Measurements from ENCODE around the gene BRCA2.
"Not testable (repeated sequence)": the region's sequence is repeated elsewhere in the genome, so short reads cannot be mapped to it uniquely, and the experiment has no call there.

BRCA2 gene

DNA sequence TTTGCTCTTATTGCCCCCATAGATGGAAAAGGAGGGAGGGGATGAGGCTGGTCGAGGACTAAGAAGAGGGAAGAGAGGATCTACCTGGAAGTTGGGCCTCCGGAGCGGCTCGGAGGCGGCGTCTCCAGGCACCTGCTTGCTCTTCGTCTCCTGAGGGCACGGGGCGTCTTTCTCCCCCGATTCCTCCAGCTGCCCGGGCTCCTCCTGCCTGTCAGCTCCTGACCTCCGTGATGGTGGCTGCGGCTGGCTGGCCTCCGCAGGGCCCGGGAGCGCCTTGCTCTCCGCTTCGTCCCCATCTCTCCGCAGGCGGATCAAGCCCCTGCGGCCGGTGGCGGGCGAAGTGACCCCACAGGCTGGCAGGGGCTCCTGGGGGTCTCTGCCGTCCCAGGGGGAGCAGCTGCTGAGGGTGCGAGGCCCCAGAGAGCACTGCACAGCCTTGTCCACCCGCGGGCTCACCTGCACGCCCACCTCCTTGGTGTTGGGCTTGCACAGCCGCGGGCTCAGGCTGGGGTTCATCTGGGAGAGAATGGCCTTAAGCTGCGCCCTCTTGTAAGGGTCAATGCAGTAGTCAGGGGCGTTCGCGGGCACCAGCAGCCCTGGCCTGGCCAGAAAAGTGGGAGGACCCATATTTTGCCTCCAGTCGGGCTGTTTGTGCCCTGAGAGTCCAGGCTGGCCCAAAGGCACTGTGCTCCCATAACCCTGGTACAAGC is 4.0 kb upstream of the BRCA2 start:
- DNase-seq (ENCODE audit: low spot score) = no peak

DNA sequence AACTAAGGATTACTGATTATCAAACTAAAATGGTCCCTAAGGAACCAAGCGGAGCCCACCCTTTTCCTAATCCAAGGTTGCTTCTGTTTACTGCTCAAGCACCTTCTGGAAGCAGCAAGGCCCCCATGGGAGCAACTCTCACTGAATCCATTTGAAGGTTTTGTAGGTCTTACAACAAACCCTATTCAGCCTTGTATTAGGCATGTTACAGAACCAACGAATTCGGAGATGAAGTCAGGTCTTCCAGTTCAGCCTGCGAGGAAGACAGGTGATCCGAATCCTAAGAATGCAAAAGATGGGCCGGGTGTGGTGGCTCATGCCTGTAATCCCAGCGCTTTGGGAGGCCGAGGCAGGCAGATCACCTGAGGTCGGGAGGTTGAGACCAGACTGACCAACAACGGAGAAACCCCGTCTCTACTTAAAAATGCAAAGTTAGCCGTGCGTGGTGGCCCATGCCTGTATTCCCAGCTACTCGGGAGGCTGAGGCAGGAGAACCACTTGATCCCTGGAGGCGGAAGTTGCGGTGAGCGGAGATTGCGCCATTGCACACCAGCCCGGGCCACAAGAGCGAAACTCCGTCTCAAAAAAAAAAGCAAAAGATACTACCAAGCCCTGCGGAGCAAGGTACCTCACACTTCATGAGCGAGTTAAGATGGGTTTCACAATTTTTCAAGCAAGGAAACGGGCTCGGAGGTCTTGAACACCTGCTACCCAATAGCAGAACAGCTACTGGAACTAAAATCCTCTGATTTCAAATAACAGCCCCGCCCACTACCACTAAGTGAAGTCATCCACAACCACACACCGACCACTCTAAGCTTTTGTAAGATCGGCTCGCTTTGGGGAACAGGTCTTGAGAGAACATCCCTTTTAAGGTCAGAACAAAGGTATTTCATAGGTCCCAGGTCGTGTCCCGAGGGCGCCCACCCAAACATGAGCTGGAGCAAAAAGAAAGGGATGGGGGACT is 754 bp upstream of the BRCA2 start:
- DNase-seq (ENCODE audit: low spot score) = no peak

DNA sequence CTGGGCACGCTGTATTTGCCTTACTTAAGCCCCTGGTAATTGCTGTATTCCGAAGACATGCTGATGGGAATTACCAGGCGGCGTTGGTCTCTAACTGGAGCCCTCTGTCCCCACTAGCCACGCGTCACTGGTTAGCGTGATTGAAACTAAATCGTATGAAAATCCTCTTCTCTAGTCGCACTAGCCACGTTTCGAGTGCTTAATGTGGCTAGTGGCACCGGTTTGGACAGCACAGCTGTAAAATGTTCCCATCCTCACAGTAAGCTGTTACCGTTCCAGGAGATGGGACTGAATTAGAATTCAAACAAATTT is 676 bp downstream of the BRCA2 start:
- no peak for DNase-seq (ENCODE audit: low spot score)

DNA sequence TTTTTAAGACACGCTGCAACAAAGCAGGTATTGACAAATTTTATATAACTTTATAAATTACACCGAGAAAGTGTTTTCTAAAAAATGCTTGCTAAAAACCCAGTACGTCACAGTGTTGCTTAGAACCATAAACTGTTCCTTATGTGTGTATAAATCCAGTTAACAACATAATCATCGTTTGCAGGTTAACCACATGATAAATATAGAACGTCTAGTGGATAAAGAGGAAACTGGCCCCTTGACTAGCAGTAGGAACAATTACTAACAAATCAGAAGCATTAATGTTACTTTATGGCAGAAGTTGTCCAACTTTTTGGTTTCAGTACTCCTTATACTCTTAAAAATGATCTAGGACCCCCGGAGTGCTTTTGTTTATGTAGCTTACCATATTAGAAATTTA is 1.2 kb downstream of the BRCA2 start:
- no peak for DNase-seq (ENCODE audit: low spot score)

DNA sequence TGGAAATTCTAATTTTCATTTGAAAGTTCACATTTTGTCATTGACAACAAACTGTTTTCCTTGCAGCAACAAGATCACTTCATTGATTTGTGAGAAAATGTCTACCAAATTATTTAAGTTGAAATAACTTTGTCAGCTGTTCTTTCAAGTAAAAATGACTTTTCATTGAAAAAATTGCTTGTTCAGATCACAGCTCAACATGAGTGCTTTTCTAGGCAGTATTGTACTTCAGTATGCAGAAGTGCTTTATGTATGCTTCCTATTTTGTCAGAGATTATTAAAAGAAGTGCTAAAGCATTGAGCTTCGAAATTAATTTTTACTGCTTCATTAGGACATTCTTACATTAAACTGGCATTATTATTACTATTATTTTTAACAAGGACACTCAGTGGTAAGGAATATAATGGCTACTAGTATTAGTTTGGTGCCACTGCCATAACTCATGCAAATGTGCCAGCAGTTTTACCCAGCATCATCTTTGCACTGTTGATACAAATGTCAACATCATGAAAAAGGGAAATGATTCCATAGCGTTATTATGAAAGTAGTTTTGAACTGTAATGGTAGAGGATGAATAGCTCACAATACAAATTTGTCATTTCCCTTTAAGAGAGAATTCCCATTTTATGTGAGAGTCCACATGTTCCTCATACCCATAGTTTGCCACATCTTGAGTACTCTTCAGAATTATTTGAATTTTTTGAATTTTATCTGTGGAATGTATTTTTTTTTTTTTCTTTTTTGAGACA is 2.6 kb downstream of the BRCA2 start:
- no peak for DNase-seq (ENCODE audit: low spot score)

DNA sequence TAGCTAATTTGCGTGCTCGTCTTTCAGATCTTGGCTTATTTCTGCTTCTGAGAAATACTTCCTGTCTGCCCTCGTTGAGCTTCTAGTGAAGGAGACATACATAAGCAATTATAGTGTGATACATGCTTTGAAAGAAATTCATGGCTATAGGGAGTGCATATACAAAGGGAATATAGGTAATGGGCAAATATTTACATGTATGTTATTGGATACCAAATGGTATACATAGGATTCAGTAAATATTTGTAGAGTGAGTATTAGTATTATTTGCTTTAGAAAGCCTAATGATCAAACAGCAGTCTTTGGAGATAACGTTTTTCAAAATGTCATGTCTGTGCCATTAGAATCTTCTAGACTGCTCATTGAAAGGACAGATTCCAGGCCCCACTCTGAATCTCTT is 5.2 kb downstream of the BRCA2 start:
- DNase-seq (ENCODE audit: low spot score) = no peak

DNA sequence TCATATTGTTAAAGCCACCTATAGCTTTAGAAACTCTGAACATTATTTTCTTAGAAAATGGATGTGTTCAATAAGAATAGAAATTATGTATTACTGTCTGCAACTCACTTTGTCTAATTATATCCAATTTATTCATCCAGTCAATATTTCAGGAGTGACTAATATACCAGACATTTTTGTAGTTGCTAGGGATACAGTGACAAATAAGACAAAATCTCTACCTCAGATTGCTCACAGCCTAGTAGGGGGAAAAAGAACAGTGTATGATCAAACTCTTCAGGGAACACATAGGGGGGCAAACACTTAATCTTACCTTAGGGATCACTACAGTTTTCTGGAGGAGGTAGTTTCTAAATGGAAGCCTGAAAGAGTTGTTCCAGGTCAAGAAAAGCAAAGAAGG is 8.6 kb downstream of the BRCA2 start:
- no peak for DNase-seq (ENCODE audit: low spot score)

DNA sequence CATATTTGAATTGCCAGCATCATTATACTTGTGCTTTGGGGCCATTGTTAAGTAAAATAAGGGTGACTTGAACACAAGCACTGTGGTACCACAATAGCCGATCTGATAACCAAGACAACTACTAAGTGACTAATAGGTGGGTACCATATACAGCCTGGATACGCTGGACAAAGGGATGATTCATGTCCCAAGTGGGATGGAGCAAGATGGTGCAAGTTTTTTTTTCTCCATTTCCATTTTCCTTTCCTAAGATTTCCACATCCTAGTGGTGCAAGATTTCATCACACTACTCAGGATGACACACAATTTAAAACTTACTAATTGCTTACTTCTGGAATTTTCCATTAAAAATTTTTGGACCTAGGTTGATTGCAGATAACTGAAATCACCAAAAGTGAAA is 15.1 kb downstream of the BRCA2 start:
- DNase-seq (ENCODE audit: low spot score) = no peak

DNA sequence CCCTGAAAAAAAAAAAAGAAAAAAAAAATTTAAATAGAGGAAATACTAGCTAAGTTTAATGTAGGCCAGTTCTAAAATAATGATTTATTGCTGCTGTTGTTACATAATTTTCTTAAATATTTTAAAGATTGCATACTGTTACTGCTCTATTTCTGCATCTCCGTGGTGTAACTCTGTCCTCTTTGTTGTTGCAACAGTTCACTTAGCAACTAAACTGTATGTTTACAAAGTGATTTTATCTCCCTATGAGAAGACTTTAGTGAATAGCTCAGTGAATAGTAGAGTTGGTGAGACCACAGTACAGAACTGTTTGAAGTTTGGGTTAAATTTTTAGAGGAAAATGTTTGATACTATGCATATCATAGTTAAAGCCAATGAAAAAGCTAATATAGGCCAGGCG is 19.4 kb downstream of the BRCA2 start:
- no peak for DNase-seq (ENCODE audit: low spot score)

DNA sequence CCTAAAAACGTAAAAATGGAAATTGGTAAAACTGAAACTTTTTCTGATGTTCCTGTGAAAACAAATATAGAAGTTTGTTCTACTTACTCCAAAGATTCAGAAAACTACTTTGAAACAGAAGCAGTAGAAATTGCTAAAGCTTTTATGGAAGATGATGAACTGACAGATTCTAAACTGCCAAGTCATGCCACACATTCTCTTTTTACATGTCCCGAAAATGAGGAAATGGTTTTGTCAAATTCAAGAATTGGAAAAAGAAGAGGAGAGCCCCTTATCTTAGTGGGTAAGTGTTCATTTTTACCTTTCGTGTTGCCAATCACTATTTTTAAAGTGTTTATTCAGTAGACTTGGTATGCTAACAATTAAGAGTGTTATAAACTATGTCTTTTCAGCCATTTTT is 25.6 kb downstream of the BRCA2 start:
- DNase-seq (ENCODE audit: low spot score) = no peak

DNA sequence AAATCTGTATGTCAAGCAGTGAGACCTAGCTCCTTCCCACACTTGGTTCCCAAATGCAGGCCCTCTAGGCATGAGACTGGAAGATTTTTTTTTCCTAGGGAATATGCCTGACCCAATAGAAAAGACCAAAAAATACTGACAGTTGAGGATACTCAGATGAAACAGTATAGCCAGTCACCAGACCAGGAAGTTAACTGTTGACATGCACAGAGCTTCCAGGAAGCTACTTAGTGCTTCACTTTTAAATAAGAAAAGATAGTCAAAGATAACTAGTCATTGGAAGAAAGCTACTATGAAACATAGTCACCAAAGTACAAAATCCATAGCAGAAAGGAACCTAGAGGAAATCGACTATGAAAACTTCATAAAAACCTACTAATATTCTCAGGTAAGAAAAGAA is 32.3 kb downstream of the BRCA2 start:
- DNase-seq (ENCODE audit: low spot score) = no peak

DNA sequence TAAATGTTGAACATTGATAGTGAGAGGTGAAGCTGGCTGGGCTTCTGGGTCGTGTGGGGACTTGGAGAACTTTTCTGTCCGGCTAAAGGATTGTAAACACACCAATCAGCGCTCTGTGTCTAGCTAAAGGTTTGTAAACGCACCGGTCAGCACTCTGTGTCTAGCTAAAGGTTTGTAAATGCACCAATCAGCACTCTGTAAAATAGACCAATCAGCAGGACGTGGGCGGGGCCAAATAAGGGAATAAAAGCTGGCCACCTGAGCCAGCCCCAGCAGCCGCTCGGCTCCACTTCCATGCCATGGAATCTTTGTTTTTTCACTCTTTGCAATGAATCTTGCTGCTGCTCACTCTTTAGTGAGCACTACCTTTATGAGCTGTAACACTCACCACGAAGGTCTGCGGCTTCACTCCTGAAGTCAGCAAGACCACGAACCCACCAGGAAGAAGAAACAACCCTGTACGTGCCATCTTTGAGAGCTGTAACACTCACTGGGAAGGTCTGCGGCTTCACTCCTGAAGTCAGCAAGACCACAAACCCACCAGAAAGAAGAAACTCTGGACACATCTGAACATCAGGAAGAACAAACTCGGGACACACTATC is 35.6 kb downstream of the BRCA2 start:
- not testable (repeated sequence) for DNase-seq (ENCODE audit: low spot score)

DNA sequence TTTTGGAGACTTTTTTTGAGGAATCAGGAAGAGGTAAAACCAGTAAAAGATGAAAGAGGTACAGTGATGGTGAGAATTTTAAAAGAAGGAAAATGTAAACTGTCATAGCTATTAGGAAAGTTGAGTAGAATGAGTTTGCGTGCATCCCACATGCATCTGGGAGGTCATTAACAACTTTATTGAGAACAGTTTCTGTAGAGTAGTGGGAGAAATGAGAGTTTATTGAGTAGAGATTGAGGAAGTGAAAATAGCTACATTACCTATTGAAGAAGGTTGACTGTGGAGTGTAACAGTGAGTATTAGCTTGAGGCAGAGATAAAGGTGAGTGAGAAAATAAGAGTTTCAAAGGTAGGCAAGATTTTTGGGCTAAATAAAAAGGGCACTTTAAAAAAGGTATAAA is 38.7 kb downstream of the BRCA2 start:
- no peak for DNase-seq (ENCODE audit: low spot score)

DNA sequence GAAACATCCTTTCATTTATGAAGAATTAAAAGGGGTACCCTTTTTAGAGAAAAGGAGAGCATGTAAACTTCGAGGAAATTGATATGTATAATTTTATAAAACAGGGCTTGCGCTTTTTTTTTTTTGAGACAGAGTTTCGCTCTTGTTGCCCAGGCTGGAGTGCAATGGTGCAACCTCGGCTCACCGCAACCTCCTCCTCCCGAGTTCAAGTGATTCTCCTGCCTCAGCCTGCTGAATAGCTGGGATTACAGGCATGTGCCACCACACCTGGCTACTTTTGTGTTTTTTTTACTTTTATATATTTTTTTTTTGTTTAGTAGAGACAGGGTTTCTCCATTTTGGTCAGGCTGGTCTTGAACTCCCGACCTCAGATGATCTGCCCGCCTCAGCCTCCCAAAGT is 40.6 kb downstream of the BRCA2 start:
- DNase-seq (ENCODE audit: low spot score) = not testable (repeated sequence)

DNA sequence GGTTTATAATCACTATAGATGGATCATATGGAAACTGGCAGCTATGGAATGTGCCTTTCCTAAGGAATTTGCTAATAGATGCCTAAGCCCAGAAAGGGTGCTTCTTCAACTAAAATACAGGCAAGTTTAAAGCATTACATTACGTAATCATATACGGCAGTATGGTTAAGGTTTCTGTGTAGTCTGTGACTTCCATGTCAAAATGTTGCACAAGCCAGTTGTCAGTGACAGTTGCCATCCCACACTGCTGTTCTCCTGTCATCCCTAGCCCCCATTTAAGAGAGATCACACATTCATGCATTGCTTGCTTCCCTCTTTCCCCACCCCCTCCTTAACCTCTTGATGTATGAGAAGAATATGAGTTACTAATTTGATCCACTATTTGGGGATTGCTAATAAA is 47.3 kb downstream of the BRCA2 start:
- DNase-seq (ENCODE audit: low spot score) = no peak

DNA sequence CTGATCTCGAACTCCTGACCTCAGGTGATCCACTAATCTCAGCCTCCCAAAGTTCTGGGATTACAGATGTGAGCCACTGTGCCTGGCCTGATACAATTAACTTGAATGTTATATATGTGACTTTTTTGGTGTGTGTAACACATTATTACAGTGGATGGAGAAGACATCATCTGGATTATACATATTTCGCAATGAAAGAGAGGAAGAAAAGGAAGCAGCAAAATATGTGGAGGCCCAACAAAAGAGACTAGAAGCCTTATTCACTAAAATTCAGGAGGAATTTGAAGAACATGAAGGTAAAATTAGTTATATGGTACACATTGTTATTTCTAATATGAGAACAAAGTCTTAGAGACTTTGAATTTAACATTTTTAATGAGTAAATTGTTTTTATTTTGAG is 55.5 kb downstream of the BRCA2 start:
- no peak for DNase-seq (ENCODE audit: low spot score)

DNA sequence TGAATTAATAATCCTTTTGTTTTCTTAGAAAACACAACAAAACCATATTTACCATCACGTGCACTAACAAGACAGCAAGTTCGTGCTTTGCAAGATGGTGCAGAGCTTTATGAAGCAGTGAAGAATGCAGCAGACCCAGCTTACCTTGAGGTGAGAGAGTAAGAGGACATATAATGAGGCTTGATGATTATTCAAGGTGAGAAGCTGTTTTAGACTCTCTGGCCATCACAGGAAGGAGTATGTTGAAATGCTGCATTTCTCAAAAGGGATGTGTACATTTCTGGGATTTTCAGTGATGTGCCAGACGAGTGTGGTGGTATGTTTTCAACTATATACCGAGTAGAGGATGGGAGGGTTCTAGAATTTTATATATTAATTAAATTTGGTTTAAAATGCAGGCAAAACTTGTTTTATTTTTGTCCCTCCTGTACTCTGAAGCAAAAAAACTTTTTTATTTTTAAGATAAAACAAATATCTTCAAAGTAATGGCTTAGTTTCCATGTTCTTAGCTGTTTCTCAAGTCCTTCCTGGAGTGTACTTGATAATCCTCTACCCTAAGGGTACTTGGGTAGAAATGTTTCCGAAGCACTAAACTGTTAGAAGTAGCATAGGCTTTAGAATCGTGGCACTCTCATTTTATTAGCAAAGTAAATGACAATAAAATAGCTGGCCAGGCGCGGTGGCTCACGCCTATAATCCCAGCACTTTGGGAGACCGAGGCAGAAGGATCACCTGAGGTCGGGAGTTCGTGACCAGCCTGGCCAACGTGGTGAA is 61.5 kb downstream of the BRCA2 start:
- no peak for DNase-seq (ENCODE audit: low spot score)

DNA sequence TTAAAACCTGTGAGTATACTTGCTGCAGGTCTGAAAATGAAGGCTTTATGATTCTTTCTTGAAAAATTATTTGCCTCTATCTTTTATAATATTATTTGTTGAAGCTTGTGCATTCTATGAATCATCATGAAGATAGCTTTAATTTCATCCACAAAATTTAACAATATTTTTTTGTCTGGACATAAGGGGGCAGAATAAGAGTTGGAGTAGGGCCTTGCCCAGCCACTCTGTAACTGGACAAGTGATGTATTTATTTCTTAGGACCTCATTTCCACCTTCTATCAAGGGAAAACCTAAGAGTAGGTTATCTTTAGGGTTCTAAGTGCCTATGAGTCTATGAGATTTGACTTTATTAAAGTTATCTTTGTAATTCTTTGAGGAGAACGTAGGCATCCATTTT is 62.7 kb downstream of the BRCA2 start:
- DNase-seq (ENCODE audit: low spot score) = no peak

DNA sequence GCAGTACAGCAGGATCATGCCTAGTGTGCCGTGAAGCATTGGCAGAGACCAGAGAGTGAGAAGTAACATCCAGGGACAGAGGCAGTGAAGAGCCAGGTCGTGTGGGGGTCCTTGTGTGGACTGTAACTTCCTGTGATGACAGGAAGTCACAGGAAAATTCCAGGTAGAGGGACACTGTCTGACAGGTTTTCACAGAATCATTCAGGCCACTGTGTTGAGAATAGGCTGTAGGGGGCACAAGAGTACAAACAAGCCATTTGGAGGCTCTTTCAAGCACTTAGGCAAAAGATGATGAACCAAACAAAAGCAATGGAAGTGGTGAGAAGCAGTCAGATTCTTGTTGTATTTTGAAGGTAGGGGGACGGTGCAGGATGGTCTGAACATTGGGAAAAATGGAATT is 66.2 kb downstream of the BRCA2 start:
- DNase-seq (ENCODE audit: low spot score) = peak; percentile 10

DNA sequence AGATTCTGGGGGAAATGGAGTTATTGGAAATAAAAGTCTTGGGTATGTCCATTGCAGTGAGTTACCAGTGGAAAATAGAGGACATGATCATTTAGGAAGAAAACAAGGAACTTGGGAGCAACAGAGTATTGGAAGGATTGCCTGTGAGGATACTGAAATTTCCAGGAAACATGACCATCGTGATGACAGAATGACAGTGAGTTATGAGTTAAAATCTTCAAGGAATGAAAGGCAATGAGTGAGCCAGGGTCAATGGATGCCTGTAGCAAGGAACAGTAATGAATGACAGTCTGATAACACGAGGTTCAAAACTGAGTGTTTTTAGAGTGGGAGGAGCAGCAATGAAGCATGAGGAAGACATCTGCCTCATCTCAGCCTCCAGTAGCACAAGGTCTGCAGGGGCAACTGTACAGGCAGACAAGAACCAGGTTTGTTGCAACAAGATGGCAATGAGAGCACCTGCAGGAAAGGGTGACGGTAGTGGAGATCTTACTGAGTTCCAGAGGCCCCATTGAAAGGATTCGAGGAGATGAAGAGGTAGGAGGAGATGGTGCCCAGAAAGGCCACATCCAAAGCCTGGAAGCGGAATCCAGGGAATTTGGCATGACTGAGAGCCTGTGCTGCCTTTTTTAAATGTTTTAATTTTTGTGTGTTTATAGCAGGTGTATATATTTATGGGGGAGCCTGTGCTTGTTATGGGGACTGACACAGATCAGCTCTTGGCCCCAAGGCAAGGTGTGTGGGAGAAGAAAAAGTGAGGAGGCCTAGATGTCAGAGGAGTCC is 68.7 kb downstream of the BRCA2 start:
- DNase-seq (ENCODE audit: low spot score) = no peak
